ENCODE results near the gene FBXO47.
"Not testable (repeated sequence)": the region's sequence is repeated elsewhere in the genome, so short reads cannot be mapped to it uniquely, and the experiment has no call there.

FBXO47 gene

GRCh38 chr17:38920374-38921291 is 46.6 kb downstream of the FBXO47 start:
- DNase-seq, result no peak

- DNase-seq, result no peak
These were observed 47.7 kb downstream of the FBXO47 start for GRCh38 chr17:38919316-38920078.

DNA sequence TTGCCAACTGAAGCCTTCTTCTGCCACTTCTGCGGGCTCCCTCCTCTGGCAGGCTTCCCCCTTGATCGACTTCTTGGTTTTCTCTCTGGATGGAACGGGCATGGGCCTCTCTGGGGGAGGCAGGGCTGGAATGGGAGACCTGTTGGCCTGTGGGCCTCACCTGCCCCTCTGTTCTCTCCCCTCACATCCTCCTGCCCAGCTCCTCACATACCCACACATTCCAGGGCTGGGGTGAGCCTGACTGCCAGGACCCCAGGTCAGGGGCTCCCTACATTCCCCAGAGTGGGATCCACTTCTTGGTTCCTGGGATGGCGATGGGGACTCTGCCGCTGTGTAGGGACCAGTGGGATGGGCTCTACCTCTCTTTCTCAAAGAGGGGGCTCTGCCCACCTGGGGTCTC is 48.3 kb downstream of the FBXO47 start:
- no peak for DNase-seq

- no peak for DNase-seq
These were observed 48.9 kb downstream of the FBXO47 start for GRCh38 chr17:38918129-38918913.

- no peak for DNase-seq
These were observed 49.9 kb downstream of the FBXO47 start for GRCh38 chr17:38917259-38917658.

DNA sequence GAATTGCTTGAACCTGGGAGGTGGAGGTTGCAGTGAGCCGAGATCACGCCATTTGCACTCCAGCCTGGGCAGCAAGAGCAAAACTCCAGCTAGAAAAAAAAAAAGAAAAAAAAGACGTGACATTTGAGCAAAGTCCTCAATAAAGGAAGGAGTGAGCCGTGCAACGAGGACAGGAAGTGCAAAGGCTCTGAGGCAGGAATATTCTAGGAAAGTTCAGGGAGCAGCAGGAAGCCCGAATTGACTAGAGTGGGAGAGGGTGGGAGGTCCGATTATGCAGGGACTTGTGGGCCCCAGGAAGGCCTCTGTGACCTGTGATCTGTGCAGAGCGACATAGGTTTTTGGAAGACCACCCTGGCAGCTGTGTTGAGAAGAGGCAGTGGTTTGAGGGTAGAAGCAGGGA is 50.4 kb downstream of the FBXO47 start:
- DNase-seq, result no peak

- DNase-seq, result no peak
These were observed 51.6 kb downstream of the FBXO47 start for GRCh38 chr17:38915639-38915995.

GRCh38 chr17:38914741-38915638 is 52.2 kb downstream of the FBXO47 start:
- no peak for DNase-seq

GRCh38 chr17:38912221-38912813 is 54.9 kb downstream of the FBXO47 start:
- DNase-seq, result no peak

DNA sequence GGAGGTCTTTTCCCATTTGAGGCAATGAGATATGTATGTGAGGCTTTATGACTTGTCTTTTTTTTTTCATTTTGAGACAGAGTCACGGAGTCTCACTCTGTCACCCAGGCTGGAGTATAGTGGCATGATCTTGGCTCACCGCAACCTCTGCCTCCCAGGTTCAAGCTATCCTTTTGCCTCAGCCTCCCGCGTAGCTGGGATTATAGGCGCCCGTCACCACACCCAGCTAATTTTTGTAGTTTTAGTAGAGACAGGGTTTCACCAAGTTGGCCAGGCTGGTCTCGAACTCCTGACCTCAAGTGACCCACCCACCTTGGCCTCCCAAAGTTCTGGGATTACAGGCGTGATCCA is 55.5 kb downstream of the FBXO47 start:
- DNase-seq, result not testable (repeated sequence)

- DNase-seq, result no peak
These were observed 56.0 kb downstream of the FBXO47 start for GRCh38 chr17:38911081-38911730.

GRCh38 chr17:38910325-38910724 is 56.9 kb downstream of the FBXO47 start:
- no peak for DNase-seq

DNA sequence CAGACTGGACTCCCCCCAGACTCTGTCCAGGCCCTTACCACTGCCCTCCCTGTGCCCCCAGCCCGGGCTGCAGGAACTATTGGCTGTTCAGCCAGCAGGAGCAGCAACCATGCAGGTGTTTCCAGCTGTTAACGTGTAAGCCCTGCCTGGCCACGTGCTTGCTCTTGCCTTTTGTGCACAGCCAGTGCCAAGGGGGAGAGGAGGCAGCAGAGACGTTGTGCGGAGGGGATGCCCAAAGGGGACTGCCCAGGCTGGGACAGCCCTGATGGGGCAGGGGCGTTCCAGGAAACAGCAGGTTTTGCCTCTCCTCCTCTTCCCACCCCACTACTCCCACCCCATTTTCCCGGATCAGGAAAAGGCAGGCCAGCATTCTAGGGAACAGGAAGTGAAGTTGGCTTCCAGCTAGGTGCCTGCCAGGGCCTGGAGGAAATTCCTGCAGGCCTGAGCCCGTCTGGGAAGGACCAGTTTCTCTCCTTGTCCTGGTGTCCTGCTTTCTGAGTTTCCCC is 58.5 kb downstream of the FBXO47 start:
- no peak for DNase-seq

DNA sequence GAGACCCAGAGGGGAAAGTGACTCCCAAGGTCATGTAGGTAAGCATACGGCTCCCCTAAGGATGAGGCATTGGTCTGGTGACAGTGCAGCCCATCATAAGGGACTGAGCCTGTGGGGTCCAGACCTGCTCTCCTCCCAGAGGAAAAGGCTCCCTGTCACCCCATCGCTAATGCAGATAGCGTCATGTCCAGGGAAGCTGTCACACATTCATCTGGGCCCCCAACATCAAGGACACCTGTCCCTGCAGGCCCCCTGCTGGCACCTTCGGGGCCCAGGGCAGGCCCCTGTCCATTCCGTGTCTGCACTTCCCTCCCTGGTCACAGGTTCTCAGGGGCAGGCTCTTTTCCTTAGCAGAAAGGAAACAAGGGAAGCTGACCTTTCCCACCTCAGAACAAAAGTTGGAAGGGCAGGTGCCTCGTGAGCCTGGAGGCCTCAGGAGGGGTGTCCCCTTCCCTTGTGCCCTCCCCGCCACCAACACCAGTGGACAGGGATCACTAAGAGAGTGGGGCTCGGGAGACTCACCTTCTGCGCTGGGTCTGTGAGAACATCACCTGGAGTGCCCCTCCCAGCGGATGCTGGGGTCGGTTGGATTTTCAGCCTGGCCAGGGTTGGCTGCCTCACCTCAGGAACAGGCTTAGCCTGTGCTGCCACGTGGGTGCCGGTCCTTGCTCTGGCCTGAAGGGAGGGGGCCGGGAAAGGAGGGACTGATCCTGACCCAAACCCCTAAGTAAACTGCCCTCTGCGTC is 59.1 kb downstream of the FBXO47 start:
- DNase-seq, result no peak

GRCh38 chr17:38906460-38907228 is 60.6 kb downstream of the FBXO47 start:
- no peak for DNase-seq

GRCh38 chr17:38905375-38905774 is 61.8 kb downstream of the FBXO47 start:
- DNase-seq, result no peak

DNA sequence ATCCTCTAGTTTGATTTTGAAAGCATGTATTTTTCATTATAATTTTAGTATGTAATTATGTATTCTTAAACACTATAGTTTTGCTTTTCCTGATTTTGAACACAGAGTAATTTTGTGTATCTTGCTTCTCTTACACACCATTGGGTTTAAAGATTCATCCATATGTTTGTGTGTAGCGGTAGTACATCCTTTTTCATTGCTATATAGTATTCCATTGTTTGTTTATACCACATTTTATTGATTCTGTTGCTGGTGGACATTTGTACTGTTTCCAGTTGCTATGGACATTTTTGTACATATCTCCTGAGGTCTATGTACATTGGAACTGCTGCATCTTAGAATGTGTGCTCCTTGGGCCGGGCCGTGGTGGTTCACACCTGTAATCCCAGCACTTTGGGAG is 62.3 kb downstream of the FBXO47 start:
- DNase-seq, result no peak

GRCh38 chr17:38903404-38903803 is 63.8 kb downstream of the FBXO47 start:
- no peak for DNase-seq

- no peak for DNase-seq
These were observed 66.1 kb downstream of the FBXO47 start for GRCh38 chr17:38900978-38901656.
